Brain microvascular endothelial cell (primary cell): ENCODE data around the gene STAP2.

Experiments
- DNase-seq: peaks from one replicate; pipeline ENCODE4 v3.0.0-alpha.2; 2020
- H3K27ac ChIP-seq: fragments of 250-450 bp; sonication (Bioruptor Pico); 2 replicates; pipeline ENCODE4 v1.5.1; 2020; ENCODE audit warnings: mild to moderate bottlenecking, moderate library complexity
- H3K27me3 ChIP-seq: fragments of 250-450 bp; sonication (Bioruptor Pico); replicated peaks from 2 replicates; pipeline ENCODE4 v1.5.1; 2020; ENCODE audit warnings: mild to moderate bottlenecking
- H3K36me3 ChIP-seq: fragments of 250-450 bp; sonication (Bioruptor Pico); replicated peaks from 2 replicates; pipeline ENCODE4 v1.5.1; 2020; ENCODE audit warnings: mild to moderate bottlenecking
- H3K4me3 ChIP-seq: 2 replicates; pipeline ENCODE4 v1.5.1; 2011; ENCODE audit warnings: low read depth, mild to moderate bottlenecking, control low read depth, low read length, moderate library complexity
- in situ Hi-C: cut with HindIII; loops from 2 replicates; pipeline ENCODE4 v1.10.0; 2017; ENCODE audit warnings: low sequenced_read_pairs, low pct_ligation_motif_present
- TF ChIP-seq, protein P1 (sequence below): IDR thresholded peaks from 2 replicates; pipeline ENCODE4 v1.5.1; 2011; ENCODE audit warnings: low read depth, mild to moderate bottlenecking, moderate library complexity, low read length, control low read depth, inconsistent platforms; ENCODE audit errors: missing control alignments

The STAP2 gene

DNA sequence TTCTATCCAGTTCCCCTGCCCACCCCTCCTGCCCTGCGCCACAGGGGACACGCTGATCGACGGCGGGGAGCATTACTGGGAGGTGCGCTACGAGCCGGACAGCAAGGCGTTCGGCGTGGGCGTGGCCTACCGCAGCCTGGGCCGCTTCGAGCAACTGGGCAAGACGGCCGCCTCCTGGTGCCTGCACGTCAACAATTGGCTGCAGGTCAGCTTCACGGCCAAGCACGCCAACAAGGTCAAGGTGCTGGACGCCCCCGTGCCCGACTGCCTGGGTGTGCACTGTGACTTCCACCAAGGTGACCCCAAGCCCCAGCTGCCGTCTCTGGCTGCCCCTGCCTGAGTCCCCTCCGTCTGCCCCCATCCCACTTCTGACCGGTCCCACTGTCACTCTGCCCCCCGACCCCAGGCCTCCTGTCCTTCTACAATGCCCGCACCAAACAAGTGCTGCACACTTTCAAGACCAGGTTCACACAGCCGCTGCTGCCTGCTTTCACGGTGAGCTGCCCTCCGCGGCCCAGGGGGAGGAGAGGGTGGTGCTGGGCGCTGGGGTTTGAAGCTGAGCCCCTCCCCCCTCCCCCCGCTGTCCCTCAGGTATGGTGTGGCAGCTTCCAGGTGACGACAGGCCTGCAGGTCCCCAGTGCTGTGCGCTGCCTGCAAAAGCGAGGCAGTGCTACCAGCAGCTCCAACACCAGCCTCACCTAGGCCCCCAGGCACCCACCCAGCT lies 15.5 kb downstream of the STAP2 start:
- Histone ChIP-seq H3K36me3 (peaks cover 2% of the 10 kb centered on the region), H3K27me3 (no peaks in the 10 kb centered on the region), H3K27ac (no peak overlapping the region), H3K4me3 (no peak overlapping the region)
- in situ Hi-C loops, result no loop called here
- DNase-seq, result no peak
- TF ChIP-seq, protein P1, sequence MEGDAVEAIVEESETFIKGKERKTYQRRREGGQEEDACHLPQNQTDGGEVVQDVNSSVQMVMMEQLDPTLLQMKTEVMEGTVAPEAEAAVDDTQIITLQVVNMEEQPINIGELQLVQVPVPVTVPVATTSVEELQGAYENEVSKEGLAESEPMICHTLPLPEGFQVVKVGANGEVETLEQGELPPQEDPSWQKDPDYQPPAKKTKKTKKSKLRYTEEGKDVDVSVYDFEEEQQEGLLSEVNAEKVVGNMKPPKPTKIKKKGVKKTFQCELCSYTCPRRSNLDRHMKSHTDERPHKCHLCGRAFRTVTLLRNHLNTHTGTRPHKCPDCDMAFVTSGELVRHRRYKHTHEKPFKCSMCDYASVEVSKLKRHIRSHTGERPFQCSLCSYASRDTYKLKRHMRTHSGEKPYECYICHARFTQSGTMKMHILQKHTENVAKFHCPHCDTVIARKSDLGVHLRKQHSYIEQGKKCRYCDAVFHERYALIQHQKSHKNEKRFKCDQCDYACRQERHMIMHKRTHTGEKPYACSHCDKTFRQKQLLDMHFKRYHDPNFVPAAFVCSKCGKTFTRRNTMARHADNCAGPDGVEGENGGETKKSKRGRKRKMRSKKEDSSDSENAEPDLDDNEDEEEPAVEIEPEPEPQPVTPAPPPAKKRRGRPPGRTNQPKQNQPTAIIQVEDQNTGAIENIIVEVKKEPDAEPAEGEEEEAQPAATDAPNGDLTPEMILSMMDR, result no peak

DNA sequence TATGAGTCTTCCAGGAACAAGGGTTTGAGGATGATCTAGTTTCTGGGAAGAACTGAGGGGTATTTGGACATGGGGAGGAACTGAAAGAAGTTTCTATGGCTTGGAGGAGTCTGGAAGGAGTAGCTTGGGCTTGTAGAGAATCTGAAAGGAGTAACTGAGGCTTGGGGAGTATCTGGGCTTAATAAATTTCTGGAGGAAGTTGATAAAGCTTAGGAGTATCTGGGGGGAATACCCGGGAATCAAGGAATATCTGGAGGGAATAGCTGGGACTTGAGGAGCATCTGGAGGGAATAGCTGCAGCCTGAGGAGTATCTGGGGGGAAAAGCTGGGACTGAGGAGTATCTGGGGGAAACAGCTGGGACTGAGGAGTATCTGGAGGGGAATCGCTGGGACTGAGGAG lies 18.2 kb downstream of the STAP2 start:
- no peaks in the 10 kb centered on the region for H3K27me3 ChIP-seq
- TF ChIP-seq, protein P1, result no peak
- no peak overlapping the region for H3K27ac ChIP-seq
- H3K36me3 ChIP-seq, result peaks cover 4% of the 10 kb centered on the region
- DNase-seq, result no peak
- in situ Hi-C loops, result no loop called here
- no peak overlapping the region for H3K4me3 ChIP-seq

DNA sequence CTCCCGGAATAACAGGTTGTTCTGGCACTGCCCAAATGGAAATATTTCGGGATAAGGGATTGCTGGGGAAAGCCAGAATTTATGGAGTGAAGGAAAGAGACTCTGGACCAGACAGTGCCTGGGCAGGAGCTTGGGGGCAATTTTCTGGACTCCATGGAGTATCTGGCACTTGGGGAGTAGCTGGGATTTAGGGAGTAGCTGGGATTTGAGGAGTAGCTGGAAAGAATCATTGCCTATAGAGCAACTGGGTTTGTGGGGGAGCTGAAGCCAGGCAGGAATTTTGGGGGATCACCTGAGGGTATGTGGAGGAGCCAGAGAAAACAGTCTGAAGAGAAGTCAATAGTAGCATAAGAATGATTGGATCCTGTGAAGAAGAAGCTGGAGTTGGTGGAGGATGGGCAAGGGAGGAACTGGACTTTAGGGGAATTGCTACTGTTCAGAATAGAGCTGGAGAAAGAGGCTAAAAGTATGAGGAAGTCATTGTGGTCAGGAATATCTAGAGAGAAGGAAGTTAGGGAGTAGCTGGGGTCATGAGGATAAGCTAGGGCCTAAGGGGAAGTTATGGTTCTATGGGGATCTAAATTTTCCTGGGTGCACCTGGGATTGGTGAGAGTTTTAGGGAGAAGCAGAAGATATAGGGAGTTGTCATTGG lies 19.4 kb downstream of the STAP2 start:
- no peak for DNase-seq
- Histone ChIP-seq H3K4me3 (no peak overlapping the region), H3K36me3 (peaks cover 4% of the 10 kb centered on the region), H3K27me3 (no peaks in the 10 kb centered on the region), H3K27ac (no peak overlapping the region)
- TF ChIP-seq, protein P1, result no peak
- in situ Hi-C loops, result no loop called here

DNA sequence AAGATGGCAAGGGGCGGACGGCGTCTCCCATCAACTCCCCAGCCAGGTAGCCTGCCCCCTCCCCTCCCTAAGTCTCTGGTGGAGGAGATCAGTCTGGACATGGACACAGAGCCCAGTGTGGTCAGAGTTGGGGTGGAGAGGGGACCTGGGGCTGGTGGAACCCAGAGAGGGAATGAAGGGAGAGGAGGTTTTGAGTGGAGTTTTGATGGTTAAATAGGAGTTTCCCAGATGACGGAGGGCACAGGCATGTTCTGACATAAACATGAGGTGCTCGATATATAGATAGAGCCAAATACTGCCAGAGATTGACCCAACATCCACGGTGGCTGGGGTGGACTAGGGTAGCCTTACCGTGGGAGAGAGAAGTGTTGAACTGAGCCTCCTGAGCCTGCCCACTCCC lies 20.2 kb downstream of the STAP2 start:
- no peak overlapping the region for H3K4me3 ChIP-seq
- DNase-seq, result no peak
- TF ChIP-seq, protein P1, result no peak
- H3K27me3 ChIP-seq, result no peaks in the 10 kb centered on the region
- in situ Hi-C loops, result no loop called here
- no peak overlapping the region for H3K27ac ChIP-seq
- H3K36me3 ChIP-seq, result peaks cover 4% of the 10 kb centered on the region

DNA sequence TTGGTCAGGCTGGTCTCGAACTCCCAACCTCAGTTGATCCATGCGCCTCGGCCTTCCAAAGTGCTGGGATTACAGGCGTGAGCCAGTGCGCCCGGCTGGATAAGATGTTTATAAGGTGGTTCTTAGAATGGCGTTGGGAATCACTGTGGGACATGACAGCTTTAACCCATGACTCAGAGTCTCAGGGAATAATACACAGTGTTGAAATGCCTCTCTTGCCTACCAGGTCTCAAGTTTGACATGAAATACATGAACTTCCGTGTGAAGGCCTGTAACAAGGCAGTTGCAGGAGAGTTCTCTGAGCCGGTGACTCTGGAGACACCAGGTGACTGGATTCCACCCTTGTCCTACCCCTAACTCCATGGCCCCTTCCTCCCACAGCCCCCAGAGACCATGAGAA lies 21.7 kb downstream of the STAP2 start:
- H3K27me3 ChIP-seq, result no peaks in the 10 kb centered on the region
- DNase-seq, result no peak
- H3K4me3 ChIP-seq, result no peak overlapping the region
- in situ Hi-C loops, result no loop called here
- TF ChIP-seq, protein P1, result no peak
- H3K27ac ChIP-seq, result no peak overlapping the region
- peaks cover 5% of the 10 kb centered on the region for H3K36me3 ChIP-seq
